Activated CD4-positive, CD25-positive, alpha-beta regulatory T cell treated with anti-CD3 and anti-CD28 coated beads, Interleukin-2, amount 50 U/mL, for 24 hours (primary cell): ENCODE data around the gene CLEC7A.
A peak's percentile ranks its signal among the peaks of the same experiment; 100 is the strongest.

Experiments
- ATAC-seq, 2 donors: fragments of 150-1000 bp; cut with Tn5 transposase; one replicate each; pipeline ENCODE4 v1.10.0; 2021; ENCODE audit warnings: mild to moderate bottlenecking in 1 of 2, moderate library complexity in 1 of 2

Gene CLEC7A

DNA sequence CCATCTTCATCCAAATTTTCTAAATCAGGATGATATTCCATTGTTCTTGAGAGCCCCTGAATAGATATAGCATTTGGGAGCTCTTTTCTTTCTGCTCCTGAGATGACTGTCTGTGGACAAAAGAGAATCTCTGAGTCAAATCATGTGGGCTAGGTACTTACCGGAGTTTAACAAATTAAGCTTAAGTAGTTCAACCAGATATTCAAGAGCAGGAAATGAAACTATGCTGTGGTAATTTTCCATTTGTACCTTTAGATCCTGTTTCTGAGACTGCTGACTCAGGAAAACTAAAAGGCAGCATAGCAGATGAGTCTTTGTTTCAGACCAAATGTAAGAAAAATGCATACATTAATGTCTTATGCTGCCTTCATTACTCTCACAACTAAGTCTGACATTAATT is at the start of gene CLEC7A:
TSS of gene CLEC7A (minus strand) at position 158 of the 400 bp plus-strand sequence. CDS start at position 41, 117 bp downstream.
- ATAC-seq, result peak; percentile 81 to 87

DNA sequence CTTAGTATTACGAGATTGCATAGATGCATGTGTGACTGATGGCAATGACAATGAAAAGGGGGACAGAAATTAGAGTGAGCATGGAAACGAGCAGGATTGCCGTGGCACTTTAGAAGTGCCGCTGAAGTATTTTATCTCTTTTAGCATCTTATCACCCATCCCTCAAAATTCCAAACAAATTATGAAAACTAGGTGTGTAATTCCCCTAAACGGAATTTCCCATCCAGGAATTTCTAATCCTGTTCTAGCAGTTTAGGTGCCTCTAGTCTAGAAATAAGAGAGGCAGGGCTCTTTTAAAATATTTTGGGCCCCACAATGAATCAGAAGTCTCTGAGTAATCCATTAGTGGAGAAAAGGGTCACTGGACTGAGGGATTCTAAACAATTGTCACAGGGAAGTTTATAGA is 49.8 kb upstream of the CLEC7A start:
- ATAC-seq, result no peak

DNA sequence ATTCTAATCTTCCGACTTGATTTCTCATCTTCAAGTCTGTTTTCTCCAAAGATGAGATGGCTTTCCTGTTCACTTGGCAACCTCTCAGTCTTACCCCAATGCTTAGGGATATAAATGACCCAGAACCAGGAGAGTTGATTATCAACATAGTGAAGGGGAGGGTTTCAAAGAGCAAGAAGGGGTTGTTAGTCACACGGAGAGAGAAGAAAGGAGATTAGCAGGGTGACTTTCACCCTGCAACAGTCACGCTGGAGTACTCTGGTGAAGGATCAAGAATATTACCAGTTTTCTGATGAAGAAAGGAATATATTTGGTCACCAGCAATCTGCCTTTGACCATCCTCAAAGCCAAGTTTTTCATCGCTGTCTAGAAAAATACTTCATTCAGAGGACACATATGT is 48.8 kb upstream of the CLEC7A start, which contains the start of gene TMEM52B:
TSS of gene TMEM52B (plus strand) at position 212 of the 400 bp plus-strand sequence. CDS start 543 bp downstream, outside the sequence.
- no peak for ATAC-seq

DNA sequence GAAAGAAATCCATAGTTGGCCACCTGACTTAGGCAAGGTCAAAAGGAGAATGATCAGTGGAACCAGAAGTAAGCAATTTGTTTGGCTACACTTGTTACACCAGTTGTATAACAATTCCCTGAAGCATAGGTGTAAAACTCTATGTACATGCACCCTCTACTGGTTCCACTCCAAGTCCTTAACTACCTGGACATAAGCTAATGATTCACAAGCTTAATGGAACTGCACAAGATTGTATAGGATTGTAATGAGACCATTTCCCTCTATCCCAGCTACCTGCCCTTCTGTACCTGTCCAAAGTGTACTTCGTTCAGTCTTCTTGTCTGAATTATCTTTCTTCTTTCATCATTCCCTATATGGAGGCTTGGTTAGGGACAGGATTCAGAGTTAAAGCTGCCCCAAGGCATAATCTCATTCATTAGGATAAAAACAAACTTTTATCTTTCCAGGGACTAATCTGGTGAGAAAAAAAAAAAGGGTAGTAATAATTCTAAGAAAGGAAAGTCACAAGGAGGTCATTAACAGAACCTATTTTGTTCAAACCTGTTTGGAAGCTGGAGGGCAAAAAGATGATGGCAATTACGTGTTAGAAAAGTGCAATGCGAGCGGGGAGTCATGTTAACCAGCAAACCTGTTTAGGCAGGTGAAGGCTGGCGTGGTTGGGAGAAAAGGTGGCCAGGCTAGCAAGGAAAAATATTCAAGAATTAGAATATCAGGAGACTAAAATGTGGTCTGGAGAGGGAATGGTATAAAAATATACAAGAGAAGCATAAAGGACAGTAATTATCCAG is 46.0 kb upstream of the CLEC7A start:
- ATAC-seq, result no peak

DNA sequence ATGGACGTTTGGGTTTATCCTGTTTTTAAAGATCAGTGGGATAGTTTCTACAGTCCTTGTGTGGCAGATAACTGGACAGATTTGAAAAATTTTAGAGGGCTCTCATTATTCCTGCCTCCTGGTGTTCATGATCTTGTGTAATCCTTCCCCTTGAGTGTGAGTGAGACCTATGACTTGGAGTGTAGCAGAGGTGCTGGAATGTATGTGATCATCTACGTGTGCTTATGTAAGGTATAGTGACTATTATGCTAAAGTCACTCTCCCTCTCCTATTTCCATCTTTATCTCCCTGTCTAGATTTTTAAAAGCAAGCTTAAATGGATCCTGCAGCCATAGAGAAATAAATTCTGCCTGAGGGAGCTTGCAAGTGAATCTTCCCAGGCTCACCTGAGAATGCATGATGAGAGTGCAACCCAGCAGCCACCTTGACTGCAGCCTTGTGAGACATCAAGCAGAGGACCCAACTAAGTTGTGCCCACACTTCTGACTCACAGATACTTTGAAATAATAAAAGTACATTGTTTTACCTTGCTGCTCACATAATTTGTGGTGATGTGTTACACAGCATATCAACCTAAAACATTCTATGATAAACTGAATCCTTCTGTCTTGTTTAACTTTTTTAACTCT is 45.1 kb upstream of the CLEC7A start:
- no peak for ATAC-seq

DNA sequence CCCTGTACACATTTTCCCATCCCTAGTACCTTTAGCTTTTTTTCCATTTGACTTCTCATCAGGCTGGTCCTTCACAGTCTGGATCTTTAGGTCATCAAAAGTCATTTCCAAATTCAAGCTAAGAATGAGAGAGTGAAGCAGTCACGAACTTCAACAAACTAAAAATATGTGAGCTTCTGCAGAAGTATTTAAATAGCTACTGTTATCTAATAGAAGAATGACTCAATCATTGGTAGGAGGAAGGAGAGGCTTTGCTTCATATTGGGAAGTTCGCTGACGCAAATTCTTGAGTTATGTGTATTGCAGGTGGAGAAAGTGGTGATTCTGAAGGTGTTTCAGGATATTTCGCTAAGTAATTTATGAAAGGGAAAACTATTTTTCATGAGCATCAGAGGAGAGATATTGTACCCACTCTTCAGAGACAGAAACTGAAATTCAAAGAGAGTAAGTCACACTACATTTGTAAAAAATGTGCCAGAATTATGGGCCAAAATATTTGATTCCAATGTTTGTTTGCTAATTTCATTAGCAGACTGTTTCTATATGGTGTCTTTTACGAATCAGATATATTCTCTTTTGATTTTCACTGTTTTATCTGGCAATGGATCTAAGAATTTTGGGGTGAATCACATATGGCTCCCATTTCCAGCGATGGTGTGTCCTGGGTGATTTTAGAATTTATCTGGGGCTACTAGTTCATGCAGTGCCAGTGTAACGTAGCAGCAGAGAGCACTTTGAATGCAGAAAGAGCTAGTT is 42.2 kb upstream of the CLEC7A start, which contains the start of gene OLR1:
TSS of gene OLR1 (minus strand) at position 160 of the 756 bp plus-strand sequence. CDS start at position 105, 55 bp downstream.
- no peak for ATAC-seq

DNA sequence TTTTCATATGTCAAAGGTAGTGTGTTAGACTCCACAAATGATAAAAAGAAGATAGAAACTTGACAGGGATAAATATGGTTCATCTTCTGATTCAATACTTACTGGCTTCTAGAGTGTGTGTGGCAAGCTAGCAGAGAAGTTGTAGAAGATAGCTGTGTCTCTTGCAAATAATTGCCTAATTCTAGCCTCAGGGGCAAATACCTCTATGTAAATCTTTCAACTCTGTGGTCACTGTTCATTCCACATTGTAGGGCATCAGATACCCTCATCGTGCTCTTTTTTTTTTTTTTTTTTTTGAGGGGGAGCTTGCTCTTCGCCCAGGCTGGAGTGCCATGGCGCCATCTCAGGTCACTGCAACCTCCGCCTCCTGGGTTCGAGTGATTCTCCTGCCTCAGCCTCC is 40.2 kb upstream of the CLEC7A start:
- no peak for ATAC-seq

DNA sequence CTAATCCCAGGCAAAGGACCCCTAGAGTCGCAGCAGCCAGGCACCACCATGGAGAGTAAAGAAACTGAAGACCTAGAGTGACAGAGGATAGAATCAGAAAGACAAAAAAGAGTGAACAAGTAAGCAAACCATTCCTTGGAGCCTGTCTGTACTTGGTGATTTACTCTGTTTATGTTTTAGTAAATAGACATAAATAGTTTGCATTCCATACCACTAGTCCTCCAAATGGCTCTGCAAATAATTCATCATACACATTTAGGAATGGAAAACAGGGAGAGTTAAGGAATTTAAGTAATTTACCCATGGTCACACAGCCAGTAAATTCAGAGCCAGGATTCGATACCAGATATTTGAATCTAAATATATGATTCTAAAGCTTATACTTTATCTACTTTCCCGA is 39.1 kb upstream of the CLEC7A start:
- no peak for ATAC-seq

DNA sequence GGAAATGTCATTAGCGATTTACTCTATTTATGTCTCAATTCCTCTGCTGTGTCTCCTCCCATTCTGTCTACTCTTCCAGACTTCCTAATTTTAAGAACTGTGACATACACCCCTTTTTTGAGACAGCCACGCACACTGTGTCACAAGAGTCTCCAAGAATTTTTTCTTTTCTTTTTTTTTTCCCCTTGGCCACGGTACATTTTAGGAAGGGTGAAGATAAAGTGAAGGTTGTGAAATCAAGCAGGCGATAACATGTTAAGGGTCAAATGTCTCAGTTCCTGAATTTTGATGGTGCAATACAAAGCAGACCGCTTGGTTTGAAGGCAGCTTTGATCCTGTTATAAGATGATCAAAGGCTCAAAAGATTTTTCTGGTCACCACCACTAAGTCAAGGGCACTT is 37.6 kb upstream of the CLEC7A start:
- ATAC-seq, result no peak

DNA sequence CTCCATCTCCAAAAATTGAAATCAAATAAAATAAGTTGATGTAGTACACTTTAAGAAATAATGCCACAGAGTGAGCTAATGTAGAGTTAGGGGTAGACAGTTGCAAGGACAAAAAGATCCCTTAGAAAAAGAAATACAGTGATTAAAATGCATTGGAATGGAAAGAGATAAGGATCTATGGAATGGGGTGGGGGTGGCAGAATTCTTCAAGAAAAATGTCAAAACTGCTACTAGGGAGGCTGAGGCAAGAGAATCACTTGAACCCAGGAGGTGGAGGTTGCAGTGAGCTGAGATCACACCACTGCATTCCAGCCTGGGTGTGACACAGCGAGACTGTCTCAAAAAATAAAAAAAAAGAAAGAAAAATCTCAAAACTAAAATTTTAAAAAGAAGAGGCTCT is 35.4 kb upstream of the CLEC7A start:
- ATAC-seq, result no peak

DNA sequence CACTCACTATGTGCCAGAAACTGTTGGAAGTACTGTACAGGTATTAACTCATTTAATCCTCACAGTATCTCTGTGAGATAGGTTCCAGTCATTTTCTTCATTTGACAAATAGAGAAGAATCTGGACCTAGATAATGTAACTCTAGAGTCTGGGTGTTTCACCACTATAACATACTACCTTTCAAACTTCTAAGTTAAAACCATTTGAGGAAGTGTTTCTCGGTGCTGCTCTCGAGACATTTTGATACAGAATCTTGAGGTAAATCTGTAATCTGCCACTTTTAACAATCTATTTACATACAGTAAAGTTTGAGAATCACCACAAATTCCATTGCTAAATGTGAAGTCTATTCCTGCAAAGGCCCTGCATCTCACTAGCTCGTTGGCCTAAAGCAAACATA is 33.1 kb upstream of the CLEC7A start:
- no peak for ATAC-seq

DNA sequence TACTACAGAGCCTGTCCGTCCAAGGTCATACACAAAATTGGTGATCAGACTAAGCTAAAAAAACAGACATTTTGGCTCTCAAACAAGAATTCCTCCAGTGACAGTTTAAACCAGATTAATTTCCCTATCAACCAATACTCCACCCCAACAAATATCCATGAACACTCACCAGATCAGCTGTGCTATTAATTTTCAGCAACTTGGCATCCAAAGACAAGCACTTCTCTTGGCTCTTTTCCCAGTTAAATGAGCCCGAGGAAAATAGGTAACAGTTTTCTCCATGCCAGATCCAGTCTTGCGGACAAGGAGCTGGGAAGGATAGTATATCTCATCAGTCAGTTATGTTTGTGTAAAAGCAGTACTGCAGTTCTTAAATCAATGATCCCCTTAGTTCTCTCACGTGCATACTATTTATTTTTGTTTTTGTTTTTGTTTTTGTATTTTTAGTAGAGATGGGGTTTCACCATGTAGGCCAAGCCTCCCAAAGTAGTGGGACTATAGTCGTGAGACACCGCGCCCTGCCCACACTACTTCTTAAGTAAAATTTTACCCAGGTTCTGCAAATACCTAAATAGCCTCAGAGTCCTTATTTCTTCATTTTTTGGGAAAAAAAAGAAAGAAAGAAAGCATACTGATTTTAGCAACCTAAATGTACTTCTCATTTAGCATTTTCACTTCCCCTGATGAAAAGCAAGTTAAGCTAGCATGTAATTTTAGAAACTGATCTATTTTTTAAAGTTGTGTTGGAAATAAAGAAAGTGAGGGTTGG is 30.8 kb upstream of the CLEC7A start:
- ATAC-seq, result no peak

DNA sequence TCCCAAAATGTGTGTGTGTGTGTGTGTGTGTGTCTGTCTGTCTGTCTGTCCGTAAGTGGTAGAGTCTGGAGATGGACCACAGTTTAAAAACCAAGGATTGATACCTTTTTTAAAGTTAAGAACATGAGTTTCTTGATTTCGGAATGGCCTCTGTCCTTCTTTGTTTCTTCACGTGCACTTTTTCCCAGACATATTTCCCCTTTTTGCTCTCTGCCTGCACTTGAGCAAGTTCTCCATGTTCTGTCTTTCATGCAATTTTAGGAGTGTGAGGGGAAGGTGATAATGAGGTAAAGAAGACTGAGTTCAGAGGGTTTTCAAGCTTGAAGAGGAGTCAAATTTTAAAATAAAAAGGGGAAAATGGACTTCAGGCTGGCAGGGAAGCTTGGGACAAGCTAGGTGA is 29.3 kb upstream of the CLEC7A start:
- ATAC-seq, result no peak

DNA sequence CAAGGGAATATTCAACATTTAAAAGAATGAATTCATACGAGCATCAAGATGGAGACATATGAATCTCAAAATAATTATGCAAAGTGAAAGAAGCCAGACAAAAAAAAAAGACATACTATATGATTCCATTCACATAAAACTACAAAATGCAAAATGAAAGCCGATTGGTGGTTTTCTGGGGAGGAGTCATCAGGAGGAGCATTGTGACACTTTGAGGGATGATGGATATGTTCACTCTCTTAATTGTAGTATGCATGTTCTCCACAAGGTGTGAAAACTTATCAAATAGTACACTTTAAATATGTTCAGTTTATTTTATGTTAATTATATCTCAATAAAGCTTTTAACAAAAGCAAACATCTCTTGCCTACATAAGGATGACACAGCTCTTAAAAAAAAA is 28.4 kb upstream of the CLEC7A start:
- peak in 1 of 2 donors; percentile 41 for ATAC-seq

DNA sequence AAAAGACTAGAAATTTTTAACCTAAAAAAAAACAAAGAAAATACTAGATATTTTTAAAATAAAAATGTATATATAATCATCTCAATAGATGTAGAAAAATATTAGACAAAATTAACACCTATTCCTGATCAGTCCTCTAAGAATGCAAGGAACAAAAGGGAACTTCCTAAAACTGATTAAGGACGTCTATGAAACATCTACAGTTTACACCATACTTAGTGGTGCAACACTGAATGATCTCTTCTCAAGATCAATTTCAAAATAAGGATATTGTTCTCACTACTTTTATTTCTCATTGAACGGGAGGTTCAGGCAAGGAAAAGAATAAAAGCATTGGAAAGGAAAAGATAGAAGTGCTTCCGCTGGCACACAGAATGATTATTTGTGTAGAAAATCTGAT is 26.0 kb upstream of the CLEC7A start:
- no peak for ATAC-seq

DNA sequence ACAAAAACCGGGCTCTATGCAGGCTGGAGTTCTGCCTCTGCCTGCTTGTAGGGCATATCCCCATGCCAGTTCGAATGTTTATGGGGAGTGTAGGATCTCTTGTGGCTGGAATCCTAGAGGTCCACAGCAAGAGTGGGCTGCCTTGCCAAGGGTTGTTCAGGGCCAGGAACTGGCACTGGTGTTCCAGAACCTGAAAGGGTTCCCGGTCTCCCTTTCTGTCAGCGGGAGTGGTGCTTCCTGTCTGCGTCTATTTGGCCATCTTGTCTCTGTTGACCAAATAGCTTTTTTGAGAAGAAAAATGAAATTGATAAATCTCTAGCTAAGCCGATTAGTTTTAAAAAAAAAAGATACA is 24.1 kb upstream of the CLEC7A start:
- no peak for ATAC-seq

DNA sequence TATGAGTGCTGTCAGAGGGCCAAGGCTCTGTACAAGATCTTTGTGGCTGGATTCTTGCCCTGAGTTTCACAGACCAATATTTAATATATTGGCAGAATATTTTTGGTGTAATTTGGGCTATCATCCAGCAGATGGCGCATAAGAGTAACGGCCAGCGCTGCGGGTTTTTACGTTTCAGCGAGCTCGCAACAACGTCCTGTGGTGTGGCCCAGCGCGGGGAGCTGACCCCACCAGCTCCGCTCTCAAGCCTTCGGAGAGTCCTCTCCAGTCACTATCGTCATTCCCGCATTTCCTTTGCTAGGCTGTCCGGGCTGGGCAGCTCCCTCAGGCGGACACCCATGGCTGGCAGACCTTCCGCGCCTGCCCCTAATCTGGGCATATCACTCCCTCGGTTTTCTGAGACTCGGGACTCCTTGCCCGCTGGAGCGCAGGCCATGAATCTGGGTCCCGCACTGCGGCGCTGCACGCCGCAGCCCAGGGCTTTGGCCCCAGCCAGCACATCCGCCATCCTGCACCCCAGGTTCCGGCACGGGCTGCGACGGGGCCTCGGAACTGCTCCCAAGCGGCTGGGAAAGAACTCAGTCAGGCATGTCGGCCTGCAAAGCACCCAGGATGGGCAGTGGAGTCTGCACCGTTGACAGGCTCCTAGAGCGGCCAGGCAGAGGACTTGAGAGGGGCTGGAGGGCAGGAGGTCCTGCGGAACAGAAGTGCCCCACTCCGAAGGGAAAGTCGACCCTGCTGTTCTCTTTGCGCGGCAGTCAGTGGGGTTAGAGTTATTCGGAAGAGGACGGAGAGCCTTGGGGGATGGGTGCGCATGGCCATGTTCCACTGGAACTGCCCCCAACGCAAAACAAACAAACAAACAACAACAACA is 23.5 kb upstream of the CLEC7A start:
- ATAC-seq, result peak; percentile 65 to 71

DNA sequence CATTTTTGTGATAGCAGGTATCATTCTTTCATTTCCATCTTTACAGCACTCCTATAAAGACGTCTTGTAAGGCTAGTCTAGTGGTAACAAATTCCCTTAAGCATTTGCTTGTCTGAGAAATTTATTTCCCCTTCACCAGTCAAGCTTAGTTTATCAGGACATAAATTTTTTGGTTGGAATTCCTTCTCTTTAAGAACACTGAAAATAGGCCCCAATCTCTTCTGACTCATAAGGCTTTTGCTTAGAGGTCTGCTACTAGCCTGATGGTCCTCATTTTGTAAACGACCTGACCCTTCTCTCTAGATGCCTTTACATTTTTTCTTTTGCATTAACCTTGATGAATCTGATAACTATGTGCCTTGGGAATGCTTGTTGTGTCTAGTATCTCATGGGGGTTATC is 21.6 kb upstream of the CLEC7A start:
- ATAC-seq, result no peak

DNA sequence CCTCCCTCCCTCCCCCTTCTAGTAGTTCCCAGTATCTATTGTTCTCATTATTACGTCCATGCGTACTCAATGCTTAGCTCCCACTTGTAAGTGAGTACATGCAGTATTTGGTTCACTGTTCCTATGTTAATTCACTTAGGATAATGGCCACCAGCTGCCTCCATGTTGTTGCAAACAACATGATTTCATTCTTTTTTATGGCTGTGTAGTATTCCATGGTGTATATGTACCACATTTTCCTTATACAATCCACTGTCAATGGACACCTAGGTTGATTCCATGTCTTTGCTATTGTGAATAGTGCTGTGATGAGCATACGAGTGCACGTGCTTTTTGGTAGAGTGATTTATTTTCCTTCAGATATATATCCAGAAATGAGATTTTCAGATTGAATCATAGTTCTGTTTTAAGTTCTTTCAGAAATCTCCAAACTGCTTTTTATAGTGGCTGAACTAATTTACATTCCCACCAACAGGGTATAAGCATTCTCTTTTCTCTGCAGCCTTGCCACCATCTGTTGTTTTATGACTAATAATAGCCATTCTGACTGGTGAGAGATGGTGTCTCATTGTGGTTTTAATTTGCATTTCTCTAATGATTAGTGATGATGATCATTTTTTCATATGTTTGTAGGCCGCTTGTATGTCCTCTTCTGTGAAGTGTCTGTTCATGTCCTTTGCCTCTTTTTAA is 17.9 kb upstream of the CLEC7A start:
- ATAC-seq, result peak; percentile 78 to 84

DNA sequence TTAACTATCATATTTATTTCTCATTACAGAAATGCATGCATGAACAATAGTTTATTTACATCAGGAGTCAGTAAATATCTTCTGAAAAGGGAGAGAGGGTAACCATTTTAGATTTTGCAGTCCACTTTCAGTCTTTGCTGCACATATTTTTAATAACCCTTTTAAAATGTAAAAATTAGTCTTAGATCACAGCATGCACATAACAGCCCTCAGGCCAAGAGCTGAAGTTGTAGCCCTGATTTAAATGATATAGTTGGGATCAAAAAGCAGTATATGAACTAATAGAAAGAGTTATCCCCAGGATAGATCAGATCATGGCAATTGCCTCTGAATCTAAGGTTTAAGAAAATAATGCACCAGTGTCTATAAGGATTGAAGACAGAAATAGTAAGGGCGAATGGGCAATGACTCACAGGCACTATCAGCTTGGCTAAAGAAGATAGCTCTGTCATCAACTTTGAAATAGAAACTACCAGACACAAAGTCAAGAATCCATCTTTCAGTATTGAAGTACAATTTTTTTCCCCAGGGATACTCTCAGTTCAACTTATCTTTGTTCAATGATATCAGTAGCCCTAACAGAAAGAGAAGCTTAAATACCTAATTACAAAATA is 13.1 kb upstream of the CLEC7A start:
- ATAC-seq, result no peak

DNA sequence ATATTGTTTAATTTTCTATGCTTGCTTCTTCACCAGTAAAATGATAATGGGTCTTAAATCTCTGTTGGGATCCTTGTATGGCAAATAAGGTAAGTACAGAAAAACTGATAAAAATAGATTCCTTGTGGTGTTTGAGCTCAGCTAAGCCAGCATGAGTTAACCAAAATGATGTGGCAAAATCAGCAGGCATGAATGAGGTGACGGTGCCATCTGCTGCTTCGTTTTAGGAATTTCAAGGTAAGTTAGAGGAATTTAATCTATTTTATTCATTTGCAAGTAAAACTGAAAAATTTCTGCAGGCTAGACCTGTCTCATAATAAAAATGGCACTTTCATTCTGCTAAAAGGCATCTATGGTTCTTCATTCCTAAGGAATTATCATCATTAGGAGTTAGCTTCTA is 10.0 kb upstream of the CLEC7A start:
- peak in 1 of 2 donors; percentile 48 for ATAC-seq
